GM18868 (cell line): ENCODE results near the gene PTPRC.
A peak's percentile ranks its signal among the peaks of the same experiment; 100 is the strongest.

Source experiments
- ATAC-seq: cut with Tn5 transposase; IDR thresholded peaks from one replicate; pipeline ENCODE4 v1.9.1; 2021; ENCODE audit warnings: mild to moderate bottlenecking, moderate library complexity; ENCODE audit not compliant: unreplicated experiment

The PTPRC gene

DNA sequence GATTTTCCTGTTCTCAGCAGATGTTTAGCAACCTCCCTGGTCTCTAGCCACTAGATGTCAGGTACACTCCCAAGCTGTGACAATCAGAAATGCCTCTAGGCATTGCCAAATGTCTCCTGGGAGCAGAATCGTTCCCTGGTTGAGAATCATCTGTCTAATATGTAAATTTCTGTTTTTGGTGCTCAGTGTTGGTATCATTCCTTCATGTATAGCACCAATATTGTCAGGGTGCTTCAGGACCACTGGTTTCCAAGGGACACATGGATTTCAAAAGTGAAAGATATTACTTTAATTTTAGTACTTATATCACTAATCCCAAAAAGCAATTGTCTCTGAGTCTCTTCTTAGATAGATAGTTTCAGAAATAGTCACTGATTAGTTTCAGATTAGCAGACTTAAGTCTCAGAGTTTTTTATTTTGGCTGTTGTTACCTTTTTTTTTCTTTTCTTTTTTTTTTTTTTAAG, 160.1 kb downstream of the PTPRC start:
- peak; percentile 71 for ATAC-seq

DNA sequence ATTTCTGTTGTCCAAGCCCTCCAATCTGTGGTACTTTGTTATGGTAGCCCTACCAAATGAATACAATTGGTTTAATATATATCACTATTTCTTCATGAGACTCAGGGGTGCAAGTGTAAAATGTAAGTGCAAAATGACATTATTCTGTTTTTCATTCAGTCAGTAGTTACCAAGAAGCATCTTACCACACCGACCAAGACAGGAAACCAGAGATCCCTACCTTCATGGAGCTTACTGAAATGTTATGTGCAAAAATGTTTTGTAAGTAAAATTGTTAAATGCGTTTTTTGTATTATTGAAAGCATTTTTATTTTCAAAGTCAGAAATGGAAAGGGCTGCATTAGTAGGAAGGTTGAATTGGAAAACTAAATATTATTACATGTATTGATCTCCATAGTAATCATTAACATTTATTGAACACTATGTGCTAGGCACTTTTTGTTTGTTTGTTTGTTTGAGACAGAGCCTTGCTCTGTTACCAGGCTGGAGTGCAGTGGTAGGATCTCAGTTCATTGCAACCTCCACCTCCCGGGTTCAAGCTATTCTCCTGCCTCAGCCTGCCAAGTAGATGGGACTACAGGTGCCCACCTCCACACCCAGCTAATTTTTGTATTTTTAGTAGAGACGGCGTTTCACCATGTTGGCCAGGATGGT, 166.8 kb downstream of the PTPRC start:
- no peak for ATAC-seq

DNA sequence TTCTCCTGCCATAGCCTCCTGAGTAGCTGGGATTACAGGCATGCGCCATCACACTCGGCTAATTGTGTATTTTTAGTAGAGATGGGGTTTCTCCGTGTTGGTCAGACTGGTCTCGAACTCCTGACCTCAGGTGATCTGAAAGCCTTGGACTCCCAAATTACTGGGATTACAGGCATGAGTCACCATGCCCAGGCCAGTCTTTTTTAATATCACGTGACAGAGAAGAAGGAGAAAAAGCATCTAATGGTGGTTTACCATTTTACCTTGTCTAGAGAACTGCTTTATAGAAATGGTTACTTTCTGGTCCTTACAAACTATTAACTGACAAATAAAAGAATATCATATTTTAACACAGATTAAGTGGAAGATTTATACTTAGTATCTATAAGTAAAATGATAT, 168.0 kb downstream of the PTPRC start:
- ATAC-seq, result no peak
